ENCODE data around the gene MAPRE2. TPM values are rescaled to one million over a fixed set of nuclear protein-coding genes. Genes with fewer than 3 reads are reported as not detected.
"Not testable (repeated sequence)": the region's sequence is repeated elsewhere in the genome, so short reads cannot be mapped to it uniquely, and the experiment has no call there.

MAPRE2 gene
- polyA plus RNA-seq, 3 donors: 23.7 to 27.7 (median 25.7) TPM

GRCh38 chr18:35086704-35087103 is 45.5 kb downstream of the MAPRE2 start:
- no peak for DNase-seq

- no peak for DNase-seq
These were observed 46.5 kb downstream of the MAPRE2 start for GRCh38 chr18:35087726-35088125.

- DNase-seq: no peak
These were observed 47.7 kb downstream of the MAPRE2 start for GRCh38 chr18:35088921-35089320.

- DNase-seq: no peak
These were observed 48.2 kb downstream of the MAPRE2 start for GRCh38 chr18:35089382-35089781.

- no peak for DNase-seq
These were observed 48.8 kb downstream of the MAPRE2 start for GRCh38 chr18:35089891-35090550.

- no peak for DNase-seq
These were observed 50.6 kb downstream of the MAPRE2 start for GRCh38 chr18:35091841-35092240.

GRCh38 chr18:35095983-35096676 is 54.9 kb downstream of the MAPRE2 start:
- no peak for DNase-seq

- DNase-seq: no peak
These were observed 55.4 kb downstream of the MAPRE2 start for GRCh38 chr18:35096677-35097011.

GRCh38 chr18:35097195-35097594 is 56.0 kb downstream of the MAPRE2 start:
- no peak for DNase-seq

GRCh38 chr18:35097763-35098162 is 56.5 kb downstream of the MAPRE2 start:
- no peak for DNase-seq

GRCh38 chr18:35099911-35100310 is 58.7 kb downstream of the MAPRE2 start:
- DNase-seq: no peak

GRCh38 chr18:35104391-35105051 is 63.3 kb downstream of the MAPRE2 start:
- DNase-seq: no peak

- DNase-seq: no peak
These were observed 65.0 kb downstream of the MAPRE2 start for GRCh38 chr18:35106013-35106844.

GRCh38 chr18:35106845-35107148 is 65.6 kb downstream of the MAPRE2 start:
- DNase-seq: no peak

GRCh38 chr18:35107216-35107615 is 66.0 kb downstream of the MAPRE2 start:
- no peak for DNase-seq

GRCh38 chr18:35108088-35108487 is 66.9 kb downstream of the MAPRE2 start:
- DNase-seq: not testable (repeated sequence)

- no peak for DNase-seq
These were observed 68.8 kb downstream of the MAPRE2 start for GRCh38 chr18:35110059-35110458.

GRCh38 chr18:35110554-35111485 is 69.6 kb downstream of the MAPRE2 start:
- no peak for DNase-seq

- no peak for DNase-seq
These were observed 71.5 kb downstream of the MAPRE2 start for GRCh38 chr18:35112696-35113095.

- no peak for DNase-seq
These were observed 73.1 kb downstream of the MAPRE2 start for GRCh38 chr18:35114305-35114704.

GRCh38 chr18:35116784-35117318 is 75.6 kb downstream of the MAPRE2 start:
- no peak for DNase-seq

All from renal pelvis (tissue), 4 donors.